RCC 7860 (cell line): ENCODE results near the gene RNU1-3.
"Not testable (repeated sequence)": the region's sequence is repeated elsewhere in the genome, so short reads cannot be mapped to it uniquely, and the experiment has no call there.

Source experiments
- DNase-seq: peaks from one replicate; pipeline ENCODE4 v3.0.0-alpha.2; 2015; ENCODE audit warnings: low spot score
- FAIRE-seq: peaks from 2 replicates; lab custom pipeline; 2012; peaks lifted over from hg19 to GRCh38; lab: Jason Lieb, UNC

The RNU1-3 gene

DNA sequence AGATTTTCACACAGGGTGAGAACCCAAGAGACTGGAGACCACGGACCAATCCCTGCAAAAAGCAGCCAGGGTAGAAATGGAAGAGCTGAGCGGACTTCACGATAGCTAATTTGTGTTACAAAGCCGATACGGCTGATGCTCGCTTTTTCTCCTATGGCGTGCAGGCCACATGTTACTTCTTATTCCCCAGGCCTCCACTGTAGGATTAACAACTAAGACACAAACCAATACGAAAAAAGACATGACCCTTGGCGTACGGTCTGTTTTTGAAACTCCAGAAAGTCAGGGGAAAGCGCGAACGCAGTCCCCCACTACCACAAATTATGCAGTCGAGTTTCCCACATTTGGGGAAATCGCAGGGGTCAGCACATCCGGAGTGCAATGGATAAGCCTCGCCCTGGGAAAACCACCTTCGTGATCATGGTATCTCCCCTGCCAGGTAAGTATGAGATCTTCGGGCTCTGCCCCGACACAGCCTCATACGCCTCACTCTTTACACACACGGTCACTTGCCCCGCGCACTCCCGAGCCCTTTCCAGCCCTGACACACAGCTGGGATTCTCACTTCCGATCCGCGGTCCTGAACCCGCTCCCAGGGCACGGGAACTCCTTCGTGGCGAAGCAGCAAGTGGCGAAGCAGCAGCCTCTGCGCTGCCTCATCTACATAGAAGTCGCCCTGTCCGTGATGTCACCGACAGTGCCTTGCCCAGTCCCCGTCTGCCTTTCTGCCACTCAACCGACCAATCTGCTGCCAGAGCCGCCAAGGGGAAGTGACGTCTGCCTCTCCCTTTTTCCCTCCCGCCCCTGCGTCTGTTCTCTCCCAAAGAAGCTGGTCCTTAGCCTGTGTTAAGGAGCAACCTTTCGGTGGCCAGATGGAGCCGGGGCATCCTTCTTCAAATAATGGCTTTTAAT is at the start of gene RNU1-3:
RNU1-3 (minus strand) TSS at position 447 of the 912 bp plus-strand sequence.
- peak; percentile 90 for FAIRE-seq
- DNase-seq, result not testable (repeated sequence)

DNA sequence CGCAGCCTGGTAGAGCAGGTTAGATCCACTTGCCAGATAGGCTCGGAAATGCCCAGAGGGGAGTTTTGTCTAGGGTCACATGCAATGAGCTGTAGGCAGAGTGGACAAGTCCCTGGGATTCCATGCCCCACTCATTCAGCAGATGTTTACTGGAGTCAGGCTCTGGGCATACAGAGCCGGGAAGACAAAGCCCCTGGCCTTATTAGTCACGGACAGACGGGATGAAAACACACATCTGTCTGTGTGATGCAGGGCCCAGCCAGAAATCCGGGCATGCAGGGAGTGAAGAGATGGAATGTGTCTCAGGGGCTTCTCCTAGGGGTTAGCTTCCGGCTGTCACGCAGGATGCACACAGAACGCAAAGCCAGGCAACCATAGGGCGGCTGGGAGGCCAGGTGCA is 46.7 kb upstream of the RNU1-3 start:
- FAIRE-seq, DNase-seq: not testable (repeated sequence)

DNA sequence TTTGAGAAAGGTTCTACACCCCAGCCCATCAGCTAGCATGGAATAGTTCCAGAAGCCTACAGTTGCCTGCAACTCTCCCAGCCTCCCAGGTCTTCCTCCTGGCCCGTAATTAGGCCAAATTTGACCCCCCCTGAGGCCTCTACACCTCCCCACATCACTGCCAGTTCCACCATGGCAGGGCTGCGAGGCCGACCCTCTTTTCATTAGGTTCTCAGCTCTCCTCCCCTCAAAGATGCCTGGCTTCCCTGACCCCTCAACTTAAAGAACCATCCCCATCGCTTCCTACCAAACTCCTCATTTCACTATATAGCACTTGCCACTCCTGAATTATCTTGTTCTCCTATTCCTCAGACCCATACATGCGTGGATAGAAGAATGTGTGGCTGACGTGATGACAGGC is 46.2 kb upstream of the RNU1-3 start:
- DNase-seq, FAIRE-seq: not testable (repeated sequence)

DNA sequence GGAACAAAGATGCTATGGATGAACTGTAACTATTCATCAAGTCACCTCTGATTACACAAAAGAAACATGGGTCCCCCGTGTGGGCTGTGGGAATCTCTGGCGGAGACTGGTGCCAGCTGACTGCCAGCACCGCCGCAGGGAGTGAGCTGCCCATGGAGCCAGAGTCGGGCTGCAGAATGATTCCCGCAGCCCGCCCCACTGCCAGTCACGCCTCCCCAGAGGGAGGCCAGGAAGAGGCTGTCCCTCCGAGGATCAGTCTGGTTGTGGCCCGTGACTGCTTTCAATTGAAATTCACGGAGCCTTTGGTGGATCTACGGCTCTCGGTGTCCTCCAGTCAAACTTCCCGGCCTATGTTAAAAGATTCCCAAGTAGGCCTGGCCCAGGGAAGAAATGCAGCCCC is 45.8 kb upstream of the RNU1-3 start:
- not testable (repeated sequence) for FAIRE-seq, DNase-seq

DNA sequence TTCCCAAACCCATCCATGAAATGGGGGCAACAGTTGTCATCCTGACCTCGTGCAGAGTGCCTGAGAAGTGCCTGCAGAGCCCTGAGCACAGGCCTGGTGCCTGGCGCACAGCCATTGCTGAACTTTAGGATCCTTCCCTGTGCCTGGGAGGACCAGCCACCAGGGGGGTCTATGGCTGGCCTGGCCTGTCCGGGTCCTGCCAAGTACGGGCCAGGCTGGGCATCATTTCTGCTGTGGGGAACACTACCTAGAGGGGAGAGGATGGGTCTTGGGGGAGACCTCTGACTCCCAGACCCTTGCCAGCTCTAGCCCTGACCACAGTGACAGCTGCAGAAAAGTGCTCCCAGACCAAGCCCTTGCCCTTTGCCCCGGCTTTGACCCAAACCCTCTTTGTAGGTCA is 45.4 kb upstream of the RNU1-3 start:
- DNase-seq, FAIRE-seq: not testable (repeated sequence)

DNA sequence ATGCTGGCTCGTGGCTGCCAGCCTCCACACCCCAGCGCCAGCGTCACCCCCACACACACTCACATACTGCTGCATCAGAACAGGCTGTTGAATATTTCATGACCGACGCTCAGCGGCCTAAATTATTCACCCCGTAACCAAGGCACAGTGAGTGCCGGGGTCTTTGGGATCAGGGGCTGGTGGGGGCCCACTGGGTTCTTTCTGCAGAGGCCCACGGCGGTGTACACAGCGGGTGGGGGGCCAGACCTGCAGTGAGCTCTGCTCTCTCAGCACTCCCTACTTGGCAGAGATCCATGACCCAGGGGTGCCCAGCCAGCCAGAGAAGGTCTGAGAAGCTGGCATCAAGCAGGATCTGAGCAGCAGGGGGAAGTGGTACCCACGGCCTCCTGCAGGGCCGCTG is 43.9 kb upstream of the RNU1-3 start:
- FAIRE-seq, DNase-seq: not testable (repeated sequence)

DNA sequence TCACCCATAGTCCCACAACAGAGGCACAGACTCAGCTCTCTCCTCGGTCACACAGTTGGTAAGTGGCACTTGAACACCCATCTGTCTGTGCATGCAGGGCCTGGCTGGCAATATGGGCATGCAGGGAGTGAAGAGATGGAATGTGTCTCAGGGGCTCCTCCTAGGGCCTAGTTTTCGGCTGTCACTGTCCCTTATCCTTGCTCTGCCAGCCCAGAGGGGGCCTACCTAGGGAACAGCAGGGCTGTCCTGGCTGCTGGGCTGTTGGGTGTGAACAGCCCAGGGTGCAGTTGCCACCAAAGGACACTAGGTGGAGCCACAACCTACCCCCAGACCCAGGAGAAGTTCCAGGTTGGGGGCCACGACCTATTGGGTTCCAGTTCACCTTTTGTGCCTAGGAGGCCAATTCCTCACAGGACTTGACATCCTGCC is 42.9 kb upstream of the RNU1-3 start:
- not testable (repeated sequence) for DNase-seq, FAIRE-seq

DNA sequence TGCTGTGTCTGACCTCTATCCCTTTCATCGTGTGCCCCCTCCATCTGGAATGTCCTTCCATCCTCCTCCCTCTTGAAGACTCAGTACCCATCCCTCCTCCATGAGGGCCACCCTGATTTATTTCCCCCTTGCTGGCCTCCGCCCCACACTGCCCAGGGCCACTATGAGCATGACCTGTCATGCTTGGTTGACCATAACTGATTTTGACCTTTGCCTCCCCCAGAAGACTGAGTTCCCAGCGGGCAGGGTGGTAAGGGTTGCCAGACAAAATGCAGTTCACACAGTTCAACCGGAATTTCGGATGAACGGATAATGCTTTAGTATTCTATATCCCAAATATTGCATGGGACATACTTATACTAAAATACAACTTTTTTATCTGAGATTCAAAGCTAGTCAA is 42.0 kb upstream of the RNU1-3 start:
- not testable (repeated sequence) for DNase-seq
- peak; percentile 95 for FAIRE-seq

DNA sequence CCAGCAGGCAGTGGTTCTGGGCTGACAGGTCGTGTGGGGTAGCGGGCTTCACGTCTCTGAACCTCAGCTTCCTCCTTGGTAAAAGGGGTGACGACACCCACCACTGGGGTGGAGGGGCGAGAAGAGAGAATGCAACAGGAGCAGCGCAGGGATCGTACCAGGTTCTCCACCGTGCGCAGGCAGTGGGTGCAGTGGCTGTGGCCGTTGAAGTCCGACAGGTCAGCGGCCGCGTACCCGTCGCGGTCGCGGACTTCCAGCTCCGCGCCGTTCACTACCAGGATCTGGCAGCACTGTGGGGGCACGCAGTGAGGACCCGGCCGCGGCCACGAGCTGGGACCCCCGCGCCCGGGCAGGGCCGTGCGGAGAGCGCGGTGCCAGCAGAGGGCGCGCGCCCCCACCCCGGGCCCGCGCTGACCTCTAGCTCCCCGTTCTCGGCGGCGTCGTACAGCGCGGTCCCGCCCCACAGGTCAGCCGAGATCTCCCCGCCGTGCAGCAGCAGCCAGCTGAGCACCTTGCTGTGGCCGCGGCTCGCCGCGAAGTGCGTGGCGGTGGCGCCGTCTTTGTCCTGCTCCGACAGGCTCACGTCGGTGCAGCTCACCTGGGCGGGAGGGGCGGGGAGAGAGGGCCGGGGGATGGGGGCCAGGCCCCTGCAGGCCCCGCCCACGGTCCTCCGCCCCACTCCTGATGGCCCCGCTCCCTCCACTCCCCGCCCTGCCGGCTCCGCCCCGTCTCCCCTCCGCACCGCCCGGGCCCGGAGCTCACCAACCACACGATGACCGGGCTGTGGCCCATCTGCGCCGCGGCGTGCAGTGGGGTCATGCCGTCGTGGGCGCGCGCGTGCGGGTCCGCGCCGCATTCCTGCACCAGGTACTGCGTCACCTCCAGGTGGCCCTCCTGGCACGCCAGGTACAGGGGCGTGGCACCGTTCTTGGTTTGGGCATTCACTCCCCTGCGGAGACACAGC is 40.7 kb upstream of the RNU1-3 start:
- DNase-seq, FAIRE-seq: not testable (repeated sequence)

DNA sequence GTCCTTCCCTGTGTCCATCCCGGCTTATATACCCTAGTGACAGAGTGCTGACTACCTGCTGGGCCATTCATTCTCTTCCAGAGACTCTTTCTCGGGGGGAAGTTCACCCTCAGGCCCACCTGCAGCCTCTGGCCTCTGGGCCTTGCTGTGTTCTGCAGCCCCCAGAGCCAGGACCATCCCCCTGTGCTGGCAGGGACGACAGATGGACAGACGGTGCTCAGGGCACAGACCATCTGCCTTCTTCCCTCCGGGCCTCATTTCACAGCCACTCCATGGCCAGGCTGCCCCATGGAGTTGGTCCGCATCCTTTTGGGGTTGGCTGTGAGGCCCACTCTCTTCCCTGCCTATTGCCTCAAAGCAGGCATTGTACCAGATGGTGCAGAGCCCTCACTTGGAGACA is 39.6 kb upstream of the RNU1-3 start:
- not testable (repeated sequence) for DNase-seq, FAIRE-seq

DNA sequence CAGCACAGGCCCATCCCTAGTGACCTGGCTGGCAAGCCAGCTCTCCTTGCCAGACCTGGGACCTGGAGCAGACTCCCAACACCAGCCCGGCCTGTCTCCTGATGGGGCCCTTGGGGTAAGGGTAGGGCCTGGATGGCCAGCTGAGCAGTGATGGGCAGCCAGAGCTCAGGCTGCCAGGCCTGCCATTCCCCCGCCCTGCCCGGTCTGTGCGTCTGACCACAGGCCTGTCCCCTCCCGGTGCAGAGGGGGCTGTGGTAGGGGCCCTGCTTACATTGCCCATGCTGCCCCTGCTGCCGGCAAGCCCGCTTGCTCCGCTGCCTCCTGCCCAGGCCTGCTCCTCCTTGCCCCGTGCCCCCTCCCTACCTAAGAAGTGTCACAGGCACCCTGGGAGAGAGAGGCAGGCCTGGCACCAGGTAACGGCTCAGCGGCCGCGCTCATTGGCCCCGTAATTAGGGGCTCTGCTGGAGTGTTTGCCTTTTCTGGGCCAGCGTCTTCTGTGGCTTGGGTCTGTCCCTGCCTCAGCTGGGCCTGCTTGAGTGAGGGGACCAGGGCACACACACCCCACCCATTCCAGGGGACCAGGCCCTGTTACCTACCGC is 37.9 kb upstream of the RNU1-3 start:
- DNase-seq, FAIRE-seq: not testable (repeated sequence)

DNA sequence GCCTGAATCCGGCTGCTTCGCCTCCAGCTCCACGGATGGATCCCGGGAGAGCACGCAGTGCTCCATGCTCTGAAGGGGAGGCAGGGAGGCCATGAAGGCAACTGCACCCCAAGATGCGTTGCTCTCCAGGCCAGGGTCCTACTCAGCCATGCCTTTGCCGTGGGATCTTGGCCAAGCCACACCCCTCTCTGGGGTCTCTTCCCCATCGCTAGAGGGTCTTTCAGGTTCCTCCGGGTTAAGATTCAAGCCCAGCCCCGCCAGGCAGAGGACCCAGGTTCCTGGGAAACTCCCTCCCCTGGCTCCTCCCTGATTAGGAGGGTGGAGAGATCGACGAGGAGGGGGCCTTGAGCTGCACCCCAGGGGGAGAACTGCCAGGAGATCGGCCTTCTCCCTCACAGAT is 37.3 kb upstream of the RNU1-3 start:
- FAIRE-seq, DNase-seq: not testable (repeated sequence)

DNA sequence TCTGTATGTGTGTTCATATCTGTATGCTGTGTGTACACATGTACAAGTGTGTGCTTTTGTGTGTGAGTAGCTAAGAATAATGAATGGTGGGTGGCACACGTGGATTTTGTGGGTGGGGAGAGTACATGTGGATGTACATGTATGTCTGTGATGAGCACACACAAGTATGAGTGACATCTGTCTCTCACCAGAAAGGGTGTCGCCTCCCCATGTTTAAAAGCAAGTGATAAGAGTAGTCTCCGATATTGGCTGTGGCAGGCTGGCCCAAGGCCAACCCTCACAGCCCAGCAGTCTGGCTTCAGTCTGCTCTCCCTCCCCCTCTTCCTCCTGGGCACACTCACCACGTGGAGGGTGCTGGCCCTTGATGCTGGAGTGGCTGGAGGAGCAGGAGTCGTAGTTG is 36.9 kb upstream of the RNU1-3 start:
- DNase-seq, FAIRE-seq: not testable (repeated sequence)

DNA sequence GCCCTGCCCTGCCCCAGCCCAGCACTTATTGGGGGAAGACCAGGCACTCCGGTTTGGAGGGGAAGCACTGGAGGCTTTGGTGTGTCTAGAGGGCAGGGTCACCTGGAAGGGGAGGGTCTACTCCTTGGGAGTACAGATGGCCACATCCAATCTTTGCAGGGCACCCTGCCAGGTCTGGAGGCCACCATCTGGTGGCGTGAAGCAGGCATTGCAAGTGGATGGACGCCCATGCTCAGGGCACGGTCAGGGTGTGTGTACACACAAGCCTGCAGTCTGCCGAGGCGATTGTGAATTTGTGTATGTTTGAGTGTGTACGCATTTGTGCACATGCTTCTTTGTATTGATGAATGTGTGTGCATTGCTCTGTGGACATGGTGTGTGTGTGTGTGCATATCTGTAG is 36.4 kb upstream of the RNU1-3 start:
- peak; percentile 54 for FAIRE-seq
- not testable (repeated sequence) for DNase-seq

DNA sequence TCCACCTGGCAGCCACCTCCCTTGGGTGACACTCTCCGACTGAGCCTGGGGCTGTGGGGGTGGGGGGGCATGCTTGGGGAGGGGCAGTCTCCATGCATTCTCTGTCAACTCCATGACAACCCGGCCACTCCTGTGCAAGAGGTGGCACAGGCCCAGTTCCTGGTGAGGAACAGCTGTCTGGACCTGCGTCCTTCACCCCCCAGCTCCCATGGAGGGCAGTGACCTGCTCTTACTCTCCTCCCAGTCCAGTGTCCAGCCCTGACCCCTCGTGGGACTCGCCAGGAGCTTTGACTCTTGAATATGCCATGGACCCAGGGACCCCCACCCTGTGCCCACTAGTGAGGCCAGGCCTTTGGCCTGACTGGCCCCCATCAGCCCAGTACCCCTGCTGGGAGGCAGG is 35.5 kb upstream of the RNU1-3 start:
- not testable (repeated sequence) for DNase-seq, FAIRE-seq

DNA sequence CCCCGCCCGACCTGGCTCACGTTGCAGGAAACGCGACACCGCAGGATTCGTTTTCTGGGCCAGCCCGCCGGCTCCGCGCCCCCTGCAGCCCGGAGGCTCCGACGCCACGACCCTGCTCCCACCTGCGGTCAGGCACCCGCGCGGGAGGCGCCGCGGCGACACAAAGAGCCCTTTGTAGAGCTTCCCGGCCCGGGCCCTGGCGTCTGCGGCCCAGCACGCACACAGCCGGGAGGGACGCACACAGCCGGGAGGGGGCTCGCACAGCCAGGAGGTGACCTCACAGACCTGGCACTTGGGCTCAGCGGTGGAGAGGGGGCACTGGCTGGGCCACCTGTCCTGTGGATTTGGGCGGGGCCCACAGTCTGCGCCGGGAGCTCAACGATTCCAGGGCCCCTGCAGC is 34.4 kb upstream of the RNU1-3 start:
- not testable (repeated sequence) for FAIRE-seq, DNase-seq

DNA sequence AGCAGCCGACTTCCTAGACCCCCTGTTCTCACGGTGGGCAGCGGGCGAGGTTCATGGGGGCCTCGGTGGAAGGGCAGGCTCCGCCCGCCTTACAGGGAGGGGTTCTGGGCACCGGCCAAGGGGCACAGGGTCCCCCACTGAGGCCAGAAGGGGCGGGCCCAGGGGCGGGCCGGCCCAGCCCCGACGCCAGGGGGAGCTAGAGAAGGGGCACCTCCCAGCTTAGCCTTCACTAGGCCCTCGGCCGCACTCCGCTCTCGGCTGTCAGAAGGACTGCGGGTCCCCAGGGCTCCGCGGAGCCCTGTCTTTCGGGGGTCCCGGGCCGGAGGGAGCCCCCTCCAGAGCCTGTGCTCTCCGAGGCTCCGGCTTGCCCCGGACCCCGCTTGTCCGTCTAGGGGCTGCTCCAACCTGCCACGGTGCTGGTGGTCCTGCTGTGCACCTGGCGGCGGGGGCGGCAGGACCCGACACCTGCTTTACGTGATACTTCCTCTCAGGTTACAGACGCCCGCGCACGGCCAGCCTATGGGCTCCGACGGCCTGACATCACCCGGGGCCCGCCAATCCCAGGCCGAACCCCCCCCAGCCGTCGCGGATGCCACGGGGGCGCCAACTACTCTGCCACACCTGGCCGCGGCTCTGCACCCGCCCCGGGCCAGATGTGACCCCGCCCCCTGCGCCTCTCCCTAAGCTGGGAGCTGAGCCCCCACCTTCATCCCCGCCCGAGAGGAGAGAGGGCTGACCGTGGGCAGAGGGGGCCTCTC is 33.6 kb upstream of the RNU1-3 start:
- DNase-seq, FAIRE-seq: not testable (repeated sequence)

DNA sequence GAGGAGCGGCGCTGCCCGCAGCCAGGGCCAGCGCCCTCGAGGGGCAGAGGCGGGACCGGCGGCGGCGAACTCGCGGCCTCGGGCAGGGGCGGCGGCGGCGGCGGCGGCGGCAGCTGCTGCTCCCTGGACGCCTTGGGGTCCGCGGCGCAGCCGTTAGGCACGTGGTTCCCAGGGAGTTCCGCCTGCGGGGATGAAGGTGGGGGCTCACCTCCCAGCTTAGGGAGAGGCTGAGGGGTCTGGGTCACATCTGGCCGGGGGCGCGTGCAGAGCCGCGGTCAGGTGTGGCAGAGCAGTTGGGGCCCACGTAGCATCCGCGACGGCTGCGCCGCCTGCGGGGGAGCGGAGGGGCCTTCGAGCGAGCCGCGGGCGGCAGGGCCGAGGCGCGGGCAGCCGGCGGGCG is 32.7 kb upstream of the RNU1-3 start:
- FAIRE-seq, result not testable (repeated sequence)

DNA sequence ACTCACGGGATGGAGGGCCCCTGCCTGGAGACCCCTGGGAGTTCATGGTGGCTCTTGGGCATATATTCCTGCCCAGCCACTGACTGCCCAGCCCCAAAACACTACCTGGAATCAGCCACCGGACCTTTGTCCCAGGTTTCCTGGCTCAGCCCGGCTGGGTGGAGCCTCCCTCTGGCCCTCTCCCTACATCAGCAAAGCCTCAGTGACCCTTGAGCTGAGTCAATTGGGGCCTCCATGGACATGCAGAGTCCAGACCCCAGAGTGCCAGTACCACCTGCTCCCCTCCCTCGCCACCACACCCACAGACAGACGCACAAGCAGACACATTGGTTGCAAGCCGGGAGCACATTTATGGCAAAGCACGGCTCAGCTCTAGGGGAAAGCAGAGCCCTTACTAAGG is 30.4 kb upstream of the RNU1-3 start:
- not testable (repeated sequence) for DNase-seq, FAIRE-seq

More for the DNA sequence above, 32.7 kb upstream of the RNU1-3 start:
- DNase-seq, result not testable (repeated sequence)
